HG02973 (cell line): ENCODE results near the gene CXADR.

Experiments
- ATAC-seq: cut with Tn5 transposase; IDR thresholded peaks from one replicate; pipeline ENCODE4 v1.9.1; 2021; ENCODE audit warnings: moderate library complexity; ENCODE audit not compliant: unreplicated experiment

Gene CXADR

DNA sequence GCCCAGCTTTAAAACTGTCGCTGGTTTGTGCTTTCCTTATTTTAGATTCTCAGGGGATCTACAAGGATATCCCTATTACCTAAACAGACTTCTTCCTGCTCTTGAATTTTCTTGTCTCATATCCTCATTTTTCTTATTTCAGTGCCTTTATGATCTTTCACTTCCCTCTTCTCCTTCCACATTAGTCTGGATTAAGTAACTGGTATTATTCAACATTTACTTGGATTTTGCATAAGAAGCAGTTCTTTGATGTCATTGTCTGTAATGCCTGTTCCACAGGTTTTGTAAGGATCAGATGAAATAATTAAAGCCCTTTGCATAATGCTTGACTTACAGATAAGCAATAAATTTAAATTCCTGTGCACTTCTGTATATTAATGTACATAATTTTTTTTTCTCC lies 26.5 kb downstream of the CXADR start:
- no peak for ATAC-seq

- no peak for ATAC-seq
Measured at GRCh38 chr21:17539743-17540341, 27.0 kb downstream of the CXADR start.

DNA sequence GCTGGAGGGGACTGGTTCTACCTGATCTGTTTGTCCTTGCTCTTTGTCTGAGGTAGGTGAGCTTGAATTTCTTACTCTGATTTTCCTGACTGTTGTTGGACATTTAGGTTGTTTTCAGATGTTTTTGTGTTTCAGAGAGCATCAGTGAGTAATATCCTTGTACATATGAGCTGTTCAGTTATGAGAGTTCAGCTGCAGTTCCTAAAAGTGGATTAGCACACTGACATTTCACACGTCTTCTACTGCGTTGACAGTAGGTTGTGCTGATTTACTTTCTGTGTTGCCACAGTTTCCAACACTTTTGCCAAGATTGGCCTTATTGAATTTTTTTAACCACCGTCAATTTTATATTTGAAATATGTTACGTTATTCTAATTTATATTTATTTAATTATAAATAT lies 27.7 kb downstream of the CXADR start:
- ATAC-seq: no peak

DNA sequence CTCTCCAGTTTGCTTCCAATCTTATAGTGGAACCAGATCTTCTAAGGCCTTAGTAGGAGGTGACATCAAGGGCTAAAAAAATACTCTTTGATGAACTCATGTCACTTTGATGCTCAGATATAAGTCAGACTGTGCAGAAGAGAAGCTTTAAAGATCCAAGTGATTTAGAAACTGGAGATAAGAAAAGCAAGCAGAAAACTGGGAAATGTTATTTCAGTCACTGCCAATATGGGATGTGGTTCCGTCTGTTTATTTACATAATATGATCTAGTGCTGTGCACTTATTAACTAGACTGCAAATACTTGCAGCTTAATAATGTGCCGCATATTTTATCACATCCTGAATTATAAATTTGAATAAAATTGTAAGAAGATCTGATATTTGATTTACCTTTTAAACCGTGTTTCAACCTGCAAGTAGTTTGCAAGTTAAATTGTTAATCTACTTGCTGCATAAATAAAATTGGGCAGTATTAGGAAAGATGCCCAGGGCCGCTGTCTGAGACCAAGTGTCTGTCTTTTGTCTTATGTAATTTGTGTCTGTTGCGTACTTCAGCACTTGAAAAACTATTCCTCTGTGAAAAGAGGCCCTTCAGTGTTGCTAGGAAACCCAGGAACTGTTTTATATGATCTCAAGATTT lies 29.6 kb downstream of the CXADR start:
- no peak for ATAC-seq

DNA sequence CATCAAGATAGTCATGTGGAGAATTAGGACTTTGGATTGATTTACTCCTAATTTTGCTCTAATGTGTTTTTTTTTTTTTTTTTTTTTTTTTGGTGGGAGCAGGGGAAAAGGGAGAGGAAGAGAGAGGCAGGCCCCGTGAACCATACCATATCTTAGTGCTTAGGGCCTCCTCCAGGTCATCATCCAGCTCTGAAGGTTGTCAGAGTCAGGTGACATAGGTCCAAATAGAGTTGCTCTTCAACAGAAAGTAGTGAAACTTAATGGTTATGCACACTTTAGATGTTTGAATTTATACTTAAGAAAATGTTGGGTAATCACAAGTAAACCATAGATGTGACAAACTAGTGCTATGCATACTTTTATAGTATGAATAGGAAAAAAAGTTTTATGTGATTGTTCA lies 32.2 kb downstream of the CXADR start:
- ATAC-seq: no peak

DNA sequence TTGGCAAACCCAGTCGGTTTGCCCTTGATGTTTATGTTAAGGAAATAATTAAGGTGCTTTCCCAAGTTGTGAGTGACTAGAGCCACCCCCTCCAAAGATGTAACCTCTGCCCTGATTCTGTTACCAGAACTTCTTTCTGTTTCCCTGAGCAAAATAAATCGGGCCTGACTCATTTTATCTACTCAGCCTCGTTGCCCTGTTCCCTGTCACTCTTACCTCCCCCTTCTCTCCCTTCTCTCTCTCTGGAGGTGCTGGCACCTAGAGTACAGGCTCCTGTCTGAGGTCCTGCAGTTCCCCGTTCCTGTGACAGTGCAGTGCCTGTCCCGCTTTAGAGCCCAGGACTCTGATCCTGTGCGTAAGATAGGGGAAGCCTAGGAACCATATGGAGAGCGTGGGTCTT lies 35.4 kb downstream of the CXADR start:
- ATAC-seq: no peak

DNA sequence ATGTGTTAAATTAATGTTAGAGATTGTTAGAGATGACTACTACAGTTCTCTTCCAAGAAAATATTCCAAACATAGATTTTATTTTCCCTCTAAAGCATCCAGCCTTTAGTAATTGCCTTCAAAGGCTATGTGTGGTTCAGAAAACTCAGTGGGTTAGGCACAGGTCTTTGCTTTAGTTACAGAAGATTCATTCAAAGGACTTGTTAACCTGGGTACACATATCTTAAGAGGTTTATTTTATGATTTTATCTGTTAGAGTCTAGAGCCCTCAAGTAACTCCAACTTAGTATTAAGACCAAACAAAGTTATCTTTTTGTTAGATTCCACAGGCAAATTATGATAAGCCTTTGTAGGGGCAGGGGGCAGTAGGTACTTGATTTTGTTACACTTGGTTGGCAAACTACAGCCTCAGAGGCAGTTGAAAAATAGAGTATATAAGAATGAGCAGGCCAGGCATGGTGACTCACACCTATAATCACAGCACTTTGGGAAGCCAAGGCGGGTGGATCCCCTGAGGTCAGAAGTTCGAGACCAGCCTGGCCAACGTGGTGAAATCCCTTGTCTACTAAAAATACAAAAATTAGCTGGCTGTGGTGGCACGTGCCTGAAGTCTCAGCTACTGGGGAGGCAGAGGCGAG lies 37.9 kb downstream of the CXADR start:
- no peak for ATAC-seq

DNA sequence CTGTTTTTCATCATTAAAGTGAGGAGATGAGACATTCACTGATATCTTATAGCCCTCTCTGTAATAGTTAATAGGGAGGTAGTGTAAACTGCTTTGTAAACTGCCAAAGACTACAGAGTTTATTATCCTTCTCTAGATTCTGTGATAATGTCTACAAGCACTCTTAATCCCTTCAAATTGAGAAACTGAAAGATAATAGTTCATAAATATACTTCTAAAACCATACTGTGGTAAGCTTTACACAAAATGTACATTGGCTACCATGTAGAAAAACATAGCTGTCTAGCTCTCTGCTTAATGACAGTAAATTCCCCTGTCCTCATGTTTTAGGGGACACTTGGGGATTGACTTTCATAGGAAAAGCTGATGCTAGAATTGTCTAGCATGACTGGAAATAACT lies 39.6 kb downstream of the CXADR start:
- ATAC-seq: no peak

- ATAC-seq: no peak
Measured at GRCh38 chr21:17554120-17554519, 41.3 kb downstream of the CXADR start.

GRCh38 chr21:17554679-17555465 lies 42.0 kb downstream of the CXADR start:
- ATAC-seq: no peak

DNA sequence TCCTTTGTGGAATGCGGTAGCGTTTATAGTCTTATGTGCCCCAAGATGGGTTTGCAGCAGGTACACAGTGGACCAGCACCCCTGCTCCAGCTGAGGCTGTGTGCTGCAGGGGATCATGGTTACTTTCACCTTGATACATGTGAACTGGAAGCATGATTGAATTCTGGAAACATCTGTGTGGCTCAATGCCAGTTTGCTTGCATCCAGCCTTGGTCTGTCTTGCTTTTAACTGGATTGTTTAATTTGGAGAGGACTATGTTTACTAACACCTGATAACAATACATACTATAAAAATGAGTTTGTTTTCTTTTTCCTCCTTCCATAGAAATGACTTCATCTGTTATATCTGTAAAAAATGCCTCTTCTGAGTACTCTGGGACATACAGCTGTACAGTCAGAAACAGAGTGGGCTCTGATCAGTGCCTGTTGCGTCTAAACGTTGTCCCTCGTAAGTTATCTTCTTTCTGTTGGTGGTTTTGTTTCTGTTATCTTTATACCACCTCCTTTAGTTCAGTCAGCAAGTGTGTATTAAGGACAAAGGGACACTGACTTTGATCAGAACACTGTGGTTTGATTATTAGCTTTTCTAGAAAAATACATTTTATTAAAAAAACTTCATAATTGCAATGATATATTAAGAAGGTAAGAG lies 47.7 kb downstream of the CXADR start:
- no peak for ATAC-seq

DNA sequence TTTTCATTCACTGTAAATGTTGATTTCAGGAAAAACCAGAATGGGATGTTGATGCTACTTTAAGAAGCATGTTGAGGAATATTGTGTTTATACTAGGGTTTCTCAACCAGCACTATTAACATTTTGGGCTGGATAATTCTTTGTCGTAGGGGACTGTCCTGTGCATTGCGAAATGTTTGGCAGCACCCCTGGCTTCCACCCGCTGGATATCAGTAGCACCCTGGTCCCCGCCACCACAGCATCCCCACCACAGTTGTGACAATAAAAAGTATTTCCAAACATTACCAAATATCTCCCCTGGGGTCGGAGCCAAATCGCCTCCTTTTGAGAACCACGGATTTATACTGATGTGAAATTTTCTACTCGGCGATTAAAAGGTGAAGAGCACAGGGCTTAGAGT lies 57.9 kb downstream of the CXADR start:
- ATAC-seq: no peak

DNA sequence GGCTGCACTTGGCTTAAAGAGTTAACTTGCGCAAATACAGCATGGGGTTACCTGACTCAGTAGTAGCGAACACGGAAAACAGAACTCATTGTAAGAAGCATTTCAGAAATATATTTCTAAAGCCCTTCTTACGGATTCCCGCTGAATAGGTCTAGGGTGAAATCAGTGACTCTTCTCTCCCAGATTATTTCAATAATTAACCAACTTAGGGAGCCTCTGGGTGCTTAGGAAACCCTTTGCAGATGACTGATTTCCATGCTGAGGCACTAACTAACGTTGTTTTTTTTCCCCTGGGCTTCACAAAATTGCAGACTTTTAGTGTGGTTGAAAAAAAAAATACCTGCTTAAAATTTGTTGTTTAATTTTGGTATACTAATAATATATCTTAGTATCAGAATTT lies 59.6 kb downstream of the CXADR start:
- ATAC-seq: no peak

GRCh38 chr21:17575076-17575475 lies 62.2 kb downstream of the CXADR start:
- ATAC-seq: no peak

GRCh38 chr21:17576080-17576835 lies 63.4 kb downstream of the CXADR start:
- ATAC-seq: no peak

- ATAC-seq: no peak
Measured at GRCh38 chr21:17577701-17578100, 64.9 kb downstream of the CXADR start.

DNA sequence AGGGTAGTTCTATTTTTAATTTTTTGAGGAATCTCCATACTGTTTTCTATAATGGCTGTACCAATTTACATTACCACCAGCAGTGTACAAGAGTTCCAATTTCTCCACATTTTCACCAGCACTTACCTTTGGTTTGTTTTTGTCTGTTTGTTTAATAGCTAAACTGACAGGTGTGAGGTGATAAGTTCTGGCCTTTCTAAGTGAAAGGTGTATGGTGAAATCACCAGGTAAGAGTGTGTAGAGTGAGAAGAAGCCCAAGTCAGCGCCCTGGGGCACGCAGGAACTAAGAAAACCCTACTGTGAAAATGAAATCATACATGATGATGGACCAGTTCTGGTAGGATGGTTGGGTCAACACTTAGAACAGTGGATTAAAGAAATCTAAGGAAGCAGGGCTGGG lies 65.3 kb downstream of the CXADR start:
- no peak for ATAC-seq

DNA sequence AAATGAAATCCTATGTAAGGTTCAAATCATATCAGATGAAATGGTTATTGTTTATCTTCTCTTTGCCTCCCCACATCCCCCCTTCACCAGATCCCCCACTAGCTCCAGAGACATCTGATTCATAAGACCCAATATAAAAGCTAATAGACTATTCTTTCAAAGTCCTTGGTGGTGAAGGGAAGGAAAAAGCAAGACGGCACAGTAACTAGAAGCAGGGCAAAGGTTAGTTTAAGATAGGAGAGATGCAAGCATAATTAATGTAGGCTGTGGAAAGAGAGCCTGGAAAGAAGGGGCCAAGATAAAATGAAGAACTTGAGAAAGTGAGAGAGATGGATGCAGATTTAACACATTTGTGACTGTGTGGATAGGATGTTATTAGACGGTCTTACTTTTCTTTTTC lies 66.0 kb downstream of the CXADR start:
- ATAC-seq: no peak

- ATAC-seq: no peak
Measured at GRCh38 chr21:17580319-17580718, 67.5 kb downstream of the CXADR start.

DNA sequence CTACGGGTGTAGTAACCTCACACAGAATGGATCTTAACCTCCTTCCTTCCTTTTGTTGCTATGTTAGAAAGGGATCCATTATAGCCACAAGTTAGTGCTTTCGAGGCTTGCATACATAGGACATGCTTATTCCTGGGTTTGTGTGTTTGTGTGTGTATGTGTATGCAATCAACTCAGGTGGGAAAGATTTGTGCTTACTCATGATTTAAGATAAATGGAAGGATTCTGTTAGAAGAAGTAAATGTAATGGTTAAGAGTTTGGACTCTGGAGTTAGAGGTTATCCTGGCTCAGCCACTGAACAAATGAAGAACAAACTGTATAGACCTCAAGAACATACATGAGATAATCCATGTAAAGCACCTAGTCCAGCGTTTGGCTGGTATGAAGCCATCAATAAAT lies 71.1 kb downstream of the CXADR start:
- no peak for ATAC-seq
